GM20431 (cell line): ENCODE data around the gene SUCNR1.
"Not testable (repeated sequence)": the region's sequence is repeated elsewhere in the genome, so short reads cannot be mapped to it uniquely, and the experiment has no call there.

ENCODE experiments used
- in situ Hi-C: fragments of 300-500 bp; cut with MseI, MboI; formaldehyde crosslinking; loops from one replicate; pipeline ENCODE4 v1.15.0; 2020; ENCODE audit warnings: low sequenced_read_pairs; ENCODE audit not compliant: unreplicated experiment

Gene SUCNR1

DNA sequence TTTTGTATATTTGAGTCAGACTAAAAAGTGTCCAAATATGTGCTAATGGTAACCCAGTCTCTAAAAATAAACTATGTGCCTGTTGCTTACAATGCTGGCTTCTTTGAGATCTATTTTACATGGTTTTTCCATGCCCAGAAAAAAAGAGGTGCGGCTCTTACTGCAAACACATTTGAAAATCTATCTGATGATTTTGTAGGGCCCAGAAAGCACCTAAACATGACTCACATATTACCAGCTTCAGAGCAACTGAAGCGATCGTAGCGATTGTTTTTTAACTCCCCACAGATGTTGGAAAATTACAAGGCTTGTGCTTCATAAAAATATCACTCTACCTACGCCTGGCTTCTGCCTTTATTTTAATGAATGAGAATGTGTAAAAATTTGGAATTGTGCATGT is 53.5 kb downstream of the SUCNR1 start:
- in situ Hi-C loops: no loop called here

DNA sequence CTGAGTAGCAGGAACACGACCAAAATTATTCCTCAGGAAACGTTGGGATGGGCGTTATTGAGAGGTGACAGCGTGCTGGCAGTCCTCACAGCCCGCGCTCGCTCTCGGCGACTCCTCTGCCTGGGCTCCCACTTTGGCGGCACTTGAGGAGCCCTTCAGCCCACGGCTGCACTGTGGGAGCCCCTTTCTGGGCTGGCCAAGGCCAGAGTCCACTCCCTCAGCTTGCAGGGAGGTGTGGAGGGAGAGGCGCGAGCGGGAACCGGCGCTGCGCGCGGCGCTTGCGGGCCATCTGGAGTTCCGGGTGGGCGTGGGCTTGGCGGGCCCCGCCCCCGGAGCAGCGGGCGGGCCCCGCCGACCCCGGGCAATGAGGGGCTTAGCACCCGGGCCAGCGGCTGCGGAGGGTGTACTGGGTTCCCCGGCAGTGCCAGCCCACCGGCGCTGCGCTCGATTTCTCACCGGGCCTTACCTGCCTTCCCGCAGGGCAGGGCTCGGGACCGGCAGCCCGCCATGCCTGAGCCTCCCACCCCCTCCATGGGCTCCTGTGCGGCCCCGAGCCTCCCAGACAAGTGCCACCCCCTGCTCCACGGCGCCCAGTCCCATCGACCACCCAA is 54.6 kb downstream of the SUCNR1 start:
- in situ Hi-C loops: not testable (repeated sequence)

DNA sequence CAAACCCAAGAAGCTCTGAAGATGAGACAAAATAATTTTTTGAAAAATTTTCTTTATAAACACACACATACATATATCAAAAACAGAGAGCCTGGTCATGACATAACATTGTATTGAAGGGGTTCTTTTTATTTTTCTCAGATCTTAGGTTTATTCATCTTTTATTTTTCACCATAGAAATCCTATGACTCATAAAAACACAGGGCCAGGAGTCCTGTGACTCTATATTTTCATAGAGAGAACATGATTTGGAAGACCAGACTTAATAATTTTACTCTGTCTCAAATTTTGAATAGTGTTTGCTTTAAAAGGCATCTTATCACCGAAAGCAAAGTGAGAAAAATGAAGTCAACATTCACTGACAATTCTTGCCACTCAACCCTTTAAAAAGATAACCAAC is 57.7 kb downstream of the SUCNR1 start:
- in situ Hi-C loops: no loop called here

DNA sequence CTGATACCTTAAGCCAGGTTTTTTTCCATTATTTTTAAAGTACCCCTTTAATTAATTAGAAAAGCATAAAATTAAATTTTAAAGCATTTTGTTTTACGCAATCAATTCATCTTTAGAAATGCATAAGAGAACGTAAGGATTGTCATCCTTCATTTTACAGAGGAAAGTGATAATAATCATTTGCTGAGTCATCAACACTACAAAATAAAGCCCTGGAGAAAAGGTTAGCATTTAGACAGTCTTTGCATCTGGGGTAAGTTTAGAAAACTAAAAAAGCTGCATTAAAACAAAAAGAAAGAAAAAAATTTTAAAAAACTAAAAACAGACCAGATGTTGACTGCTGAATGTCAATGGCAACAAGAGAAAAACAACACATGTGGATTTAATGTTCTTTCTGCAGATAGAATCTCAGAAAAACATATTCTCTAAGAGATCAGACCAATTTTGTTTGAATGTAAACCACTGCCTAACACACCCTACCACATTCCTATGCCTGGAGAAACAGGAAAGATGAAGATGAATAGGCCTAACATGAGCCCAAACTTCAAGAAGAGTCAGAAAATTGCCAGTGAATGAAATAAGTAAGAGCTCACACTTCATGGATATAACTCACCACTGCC is 59.9 kb downstream of the SUCNR1 start:
- in situ Hi-C loops: no loop called here
